ENCODE measurements around the gene CNNM1.
A peak's percentile ranks its signal among the peaks of the same experiment; 100 is the strongest.

CNNM1 gene

GRCh38 chr10:99329304-99329553 lies at the start of gene CNNM1:
TSS of gene CNNM1 (plus strand) at chr10:99329356. CDS start at chr10:99329388, 32 bp downstream.
- Histone ChIP-seq H3K4me1 (ENCODE audit: insufficient read depth, poor library complexity, severe bottlenecking) (no peaks in the 10 kb centered on the region), H3K27ac (ENCODE audit: poor library complexity, severe bottlenecking) (no peak within 1 kb of the TSS), H3K27me3 (ENCODE audit: insufficient read depth, poor library complexity, severe bottlenecking) (peaks cover 16% of the 10 kb centered on the region), H3K9me3 (ENCODE audit: severe bottlenecking) (no peaks in the 10 kb centered on the region), H3K36me3 (ENCODE audit: low read depth) (no peaks in the 10 kb centered on the region), H3K4me3 (ENCODE audit: severe bottlenecking) (peak within 1 kb of the TSS; percentile 39)
- TF ChIP-seq, protein P1, sequence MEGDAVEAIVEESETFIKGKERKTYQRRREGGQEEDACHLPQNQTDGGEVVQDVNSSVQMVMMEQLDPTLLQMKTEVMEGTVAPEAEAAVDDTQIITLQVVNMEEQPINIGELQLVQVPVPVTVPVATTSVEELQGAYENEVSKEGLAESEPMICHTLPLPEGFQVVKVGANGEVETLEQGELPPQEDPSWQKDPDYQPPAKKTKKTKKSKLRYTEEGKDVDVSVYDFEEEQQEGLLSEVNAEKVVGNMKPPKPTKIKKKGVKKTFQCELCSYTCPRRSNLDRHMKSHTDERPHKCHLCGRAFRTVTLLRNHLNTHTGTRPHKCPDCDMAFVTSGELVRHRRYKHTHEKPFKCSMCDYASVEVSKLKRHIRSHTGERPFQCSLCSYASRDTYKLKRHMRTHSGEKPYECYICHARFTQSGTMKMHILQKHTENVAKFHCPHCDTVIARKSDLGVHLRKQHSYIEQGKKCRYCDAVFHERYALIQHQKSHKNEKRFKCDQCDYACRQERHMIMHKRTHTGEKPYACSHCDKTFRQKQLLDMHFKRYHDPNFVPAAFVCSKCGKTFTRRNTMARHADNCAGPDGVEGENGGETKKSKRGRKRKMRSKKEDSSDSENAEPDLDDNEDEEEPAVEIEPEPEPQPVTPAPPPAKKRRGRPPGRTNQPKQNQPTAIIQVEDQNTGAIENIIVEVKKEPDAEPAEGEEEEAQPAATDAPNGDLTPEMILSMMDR (IDR thresholded peaks at IDR 0.05; ENCODE audit: poor library complexity, severe bottlenecking), result no peak
- DNase-seq (ENCODE audit: low spot score) (peak; percentile 61), ATAC-seq (ENCODE audit: low read depth) (peak; percentile 78)

DNA sequence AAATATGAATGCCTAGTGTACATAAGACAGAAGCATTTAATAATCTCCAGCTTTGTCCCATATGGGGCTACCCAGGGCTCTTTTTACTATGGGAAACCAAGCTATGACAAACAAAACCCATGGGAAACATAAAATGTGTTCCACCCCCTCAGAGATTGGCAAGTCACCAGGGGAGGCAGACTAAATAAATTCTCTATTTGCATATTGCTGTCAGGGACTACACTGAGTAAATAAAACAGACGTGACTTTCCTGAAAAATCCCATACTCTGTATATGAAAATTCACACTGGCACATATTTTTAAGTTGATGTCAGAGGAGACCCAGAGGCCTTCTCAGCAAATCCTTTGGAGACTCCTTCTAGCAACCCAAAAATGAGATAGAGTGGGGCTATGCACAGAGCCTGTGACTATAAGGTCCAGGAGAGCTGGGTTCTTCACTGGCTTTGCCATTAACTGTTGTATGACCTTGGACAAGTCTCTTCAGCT lies 49.5 kb upstream of the CNNM1 start:
- Histone ChIP-seq H3K27ac (ENCODE audit: poor library complexity, severe bottlenecking) (no peak overlapping the region), H3K4me3 (ENCODE audit: severe bottlenecking) (no peak overlapping the region), H3K27me3 (ENCODE audit: insufficient read depth, poor library complexity, severe bottlenecking) (no peaks in the 10 kb centered on the region), H3K36me3 (ENCODE audit: low read depth) (no peaks in the 10 kb centered on the region), H3K9me3 (ENCODE audit: severe bottlenecking) (no peaks in the 10 kb centered on the region), H3K4me1 (ENCODE audit: insufficient read depth, poor library complexity, severe bottlenecking) (no peaks in the 10 kb centered on the region)
- TF ChIP-seq, protein P1 (IDR thresholded peaks at IDR 0.05; ENCODE audit: poor library complexity, severe bottlenecking), result no peak
- ATAC-seq (ENCODE audit: low read depth) (peak; percentile 54), DNase-seq (ENCODE audit: low spot score) (no peak)

DNA sequence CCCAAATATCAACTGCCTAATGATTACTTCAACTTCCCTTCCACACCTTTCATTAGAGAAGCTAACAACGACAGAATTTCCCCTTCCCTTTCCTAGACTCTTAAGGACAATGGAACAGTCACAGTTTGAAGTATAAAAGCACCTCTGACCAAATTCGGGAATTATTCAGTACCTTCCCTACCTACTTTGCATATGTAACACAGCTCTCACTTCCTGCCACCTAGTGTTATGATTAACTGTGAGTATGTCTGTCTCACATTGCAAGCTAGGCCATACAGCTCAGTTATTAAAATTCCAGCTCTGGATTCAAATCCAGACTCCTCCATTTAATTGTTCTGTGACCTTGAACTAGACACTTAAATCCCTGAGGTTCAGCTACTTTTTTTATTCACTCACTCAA lies 48.7 kb upstream of the CNNM1 start:
- no peaks in the 10 kb centered on the region for H3K9me3 ChIP-seq (ENCODE audit: severe bottlenecking)
- TF ChIP-seq, protein P1 (IDR thresholded peaks at IDR 0.05; ENCODE audit: poor library complexity, severe bottlenecking), result no peak
- H3K27ac ChIP-seq (ENCODE audit: poor library complexity, severe bottlenecking), result no peak overlapping the region
- H3K36me3 ChIP-seq (ENCODE audit: low read depth), result no peaks in the 10 kb centered on the region
- ATAC-seq (ENCODE audit: low read depth) (peak; percentile 40; the same call in 1 of the 3 replicates), DNase-seq (ENCODE audit: low spot score) (no peak)
- H3K27me3 ChIP-seq (ENCODE audit: insufficient read depth, poor library complexity, severe bottlenecking), result no peaks in the 10 kb centered on the region
- H3K4me1 ChIP-seq (ENCODE audit: insufficient read depth, poor library complexity, severe bottlenecking), result no peaks in the 10 kb centered on the region
- no peak overlapping the region for H3K4me3 ChIP-seq (ENCODE audit: severe bottlenecking)

DNA sequence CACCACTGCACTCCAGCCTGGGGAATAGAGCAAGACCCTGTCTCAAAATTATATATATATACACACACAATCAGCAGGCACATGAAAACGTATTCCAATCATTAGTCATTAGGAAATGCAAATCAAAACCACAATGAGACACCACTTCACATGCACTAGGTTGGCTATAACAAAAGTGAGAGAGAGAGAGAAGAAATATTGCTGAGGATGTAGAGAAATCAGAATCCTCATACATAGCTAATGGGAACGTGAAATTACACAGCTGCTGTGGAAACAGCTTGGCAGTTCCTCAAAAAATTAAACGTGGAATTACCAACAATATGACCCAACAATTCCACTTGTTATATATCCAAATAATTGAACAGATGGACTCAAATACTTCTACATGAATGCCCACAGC lies 43.3 kb upstream of the CNNM1 start:
- no peaks in the 10 kb centered on the region for H3K9me3 ChIP-seq (ENCODE audit: severe bottlenecking)
- H3K36me3 ChIP-seq (ENCODE audit: low read depth), result no peaks in the 10 kb centered on the region
- ATAC-seq (ENCODE audit: low read depth) (peak; percentile 36; the same call in 1 of the 3 replicates), DNase-seq (ENCODE audit: low spot score) (no peak)
- no peaks in the 10 kb centered on the region for H3K4me1 ChIP-seq (ENCODE audit: insufficient read depth, poor library complexity, severe bottlenecking)
- TF ChIP-seq, protein P1 (IDR thresholded peaks at IDR 0.05; ENCODE audit: poor library complexity, severe bottlenecking), result no peak
- no peak overlapping the region for H3K27ac ChIP-seq (ENCODE audit: poor library complexity, severe bottlenecking)
- H3K4me3 ChIP-seq (ENCODE audit: severe bottlenecking), result no peak overlapping the region
- H3K27me3 ChIP-seq (ENCODE audit: insufficient read depth, poor library complexity, severe bottlenecking), result no peaks in the 10 kb centered on the region

DNA sequence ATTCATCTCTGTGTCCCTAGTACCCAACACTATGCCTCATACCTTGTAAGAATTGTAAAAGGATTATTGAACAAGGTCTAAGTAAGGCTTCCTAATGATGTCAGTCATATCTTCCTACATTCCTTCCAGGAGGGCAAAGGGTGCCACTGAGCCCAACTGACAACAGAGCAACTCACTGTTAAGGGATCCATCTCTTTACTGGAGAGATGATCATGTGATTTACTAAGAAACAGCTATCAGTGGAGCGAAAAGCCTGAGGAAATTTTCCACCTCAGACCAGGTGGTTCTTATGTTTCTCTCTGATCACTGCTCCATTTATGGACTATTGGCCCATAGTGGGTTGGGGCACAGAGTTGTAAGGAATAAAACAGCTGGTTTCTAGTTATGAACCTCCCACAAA lies 38.9 kb upstream of the CNNM1 start:
- Histone ChIP-seq H3K36me3 (ENCODE audit: low read depth) (no peaks in the 10 kb centered on the region), H3K27ac (ENCODE audit: poor library complexity, severe bottlenecking) (no peak overlapping the region), H3K4me3 (ENCODE audit: severe bottlenecking) (no peak overlapping the region), H3K27me3 (ENCODE audit: insufficient read depth, poor library complexity, severe bottlenecking) (no peaks in the 10 kb centered on the region), H3K4me1 (ENCODE audit: insufficient read depth, poor library complexity, severe bottlenecking) (peaks cover 6% of the 10 kb centered on the region), H3K9me3 (ENCODE audit: severe bottlenecking) (no peaks in the 10 kb centered on the region)
- no peak for ATAC-seq (ENCODE audit: low read depth)
- DNase-seq (ENCODE audit: low spot score), result no peak
- TF ChIP-seq, protein P1 (IDR thresholded peaks at IDR 0.05; ENCODE audit: poor library complexity, severe bottlenecking), result no peak
